ENCODE data around the gene LMNTD2. TPM values are rescaled to one million over a fixed set of nuclear protein-coding genes. Genes with fewer than 3 reads are reported as not detected.

LMNTD2 gene
- total and polyA plus RNA-seq, 2 of the 13 experiments (the other 11 are each of a cell fraction or from before 2014, with no cell fraction given): 1.1 to 3.1 TPM

DNA sequence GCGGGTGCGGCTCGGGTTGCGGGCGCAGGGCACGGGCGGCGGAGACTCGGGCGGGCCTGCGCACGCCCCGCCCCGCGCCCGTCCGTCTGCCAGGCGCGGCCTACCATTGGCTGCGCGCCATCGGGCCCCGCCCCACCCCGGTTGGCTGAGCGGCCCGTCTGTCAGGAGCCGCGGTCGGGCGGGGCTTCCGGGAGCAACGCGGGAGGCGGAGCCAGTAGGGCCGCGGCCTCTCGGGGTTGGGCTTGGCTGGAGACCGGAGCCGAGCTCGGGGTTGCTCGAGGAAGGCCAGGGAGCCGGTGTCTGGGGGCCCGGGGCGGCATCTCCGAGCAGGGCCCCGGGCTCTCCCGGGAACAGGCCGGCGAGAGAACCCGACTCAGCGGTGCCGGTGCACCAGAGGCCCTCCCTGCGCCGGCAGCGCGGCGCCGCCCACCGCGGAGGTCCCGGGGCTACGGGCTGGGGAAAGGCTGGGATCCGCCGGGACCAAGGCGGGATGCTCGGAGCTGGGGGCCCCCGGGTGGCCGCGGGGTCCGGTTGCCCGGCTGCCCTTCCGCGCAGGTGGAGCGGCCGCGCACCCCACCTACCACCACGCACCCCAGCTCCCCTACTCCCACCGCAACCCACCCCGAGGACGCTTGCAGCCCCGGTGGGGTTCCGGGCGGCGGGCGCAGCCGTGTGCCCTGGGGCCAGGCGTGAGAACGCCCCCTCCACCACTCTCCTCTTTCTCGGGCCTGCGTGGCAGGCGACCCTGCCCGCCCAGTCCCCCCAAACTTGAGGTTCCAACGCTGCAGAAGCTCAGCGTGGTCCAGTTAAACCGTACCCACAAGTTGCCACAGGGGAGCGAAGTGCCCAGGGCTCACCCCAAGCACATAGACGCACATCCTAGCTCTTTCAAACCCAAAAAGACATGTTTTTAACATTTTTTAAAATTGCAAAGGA is 24.8 kb downstream of the LMNTD2 start, which contains the start of gene HRAS:
Gene HRAS, minus strand, starts transcription at position 58 of the 936 bp plus-strand sequence.
- ATAC-seq (peak; percentile 84), FAIRE-seq (no peak), DNase-seq (ENCODE audit: low spot score) (peak; percentile 83)
- in situ Hi-C loops (cut with HindIII; ENCODE audit: extremely low pct_ligation_motif_present, low pct_unique_long_range_greater_than_20kb): no loop called here
- peak within 1 kb of the TSS; percentile 93 to 95 (median 95) for H3K4me3 ChIP-seq (replicated peaks in 1 of 3; ENCODE audit: insufficient read depth in 1 of 3, low read depth in 2 of 3, low read length in 3 of 3)
- WGBS (ENCODE audit: low lambda C conversion rate): 0% methylated on average over 9 of the region's 97 CpGs
- H4K20me1 ChIP-seq (ENCODE audit: insufficient read depth, low read length): no peaks in the 10 kb centered on the region; the same call in 1 of the 2 replicates
- ChIA-PET POLR2A (interaction anchor here (0.7 to 1.5 kb wide), 17 partner anchors 9 to 284 kb away, joined by 3 to 7 read pairs (median 4); partner anchors contain the start of genes PHRF1, PNPLA2 and RNH1), CTCF (ENCODE audit: low intra/inter-chr PET ratio, low total read pairs) (interaction anchor here (0.6 kb wide), 1 partner anchor 217 kb away, joined by 4 read pairs; no protein-coding TSS in a partner anchor)
- H3K4me2 ChIP-seq (ENCODE audit: low read depth, low read length): peak within 1 kb of the TSS; percentile 94
- H3K4me1 ChIP-seq (ENCODE audit: insufficient read depth, low read length): peaks cover 47% of the 10 kb centered on the region
- BruUV-seq (replicated peaks): no TSS peak
- H3K9me3 ChIP-seq (ENCODE audit: low read length): no peaks in the 10 kb centered on the region
- H2AFZ ChIP-seq (ENCODE audit: low read length): no peak within 1 kb of the TSS
- peak within 1 kb of the TSS; percentile 75 for H3K27ac ChIP-seq (ENCODE audit: extremely low read length, insufficient read depth, low read length)
- peaks cover 5 to 11% of the 10 kb centered on the region in 2 experiments; a peak in 4 of 5 replicates for H3K27me3 ChIP-seq (ENCODE audit: control insufficient read depth in 1 of 2, insufficient read depth in 2 of 2, low read length in 2 of 2)
- H3K9ac ChIP-seq (ENCODE audit: insufficient read depth, low read depth, low read length): peak within 1 kb of the TSS; percentile 82
- H3K36me3 ChIP-seq (replicated peaks in 1 of 2; ENCODE audit: control insufficient read depth in 1 of 2, insufficient read depth in 2 of 2, low read length in 2 of 2): peaks cover 10 to 19% of the 10 kb centered on the region in 2 experiments; a peak in 4 of 5 replicates
- intact Hi-C loops (cut with micrococcal nuclease; ENCODE audit: unreplicated experiment): no loop called here
- H3K79me2 ChIP-seq (ENCODE audit: insufficient read depth, low read length): peaks cover 4% of the 10 kb centered on the region
- 0 out of 2 replicates have a peak, but pooled peaks have one; percentile 42 for TF ChIP-seq ZMAT3 (CRISPR knock-in tag; conservative IDR thresholded peaks at IDR 0.05)
- no peak for TF ChIP-seq REL (CRISPR knock-in tag; conservative IDR thresholded peaks at IDR 0.05)
- TF ChIP-seq, protein P1, sequence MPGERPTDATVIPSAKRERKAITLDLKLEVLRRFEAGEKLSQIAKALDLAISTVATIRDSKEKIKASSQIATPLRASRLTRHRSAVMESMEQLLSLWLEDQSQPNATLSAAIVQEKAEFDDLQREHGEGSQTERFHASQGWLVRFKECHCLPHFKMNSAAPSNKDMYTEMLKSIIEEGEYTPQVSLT (CRISPR knock-in tag; IDR thresholded peaks at IDR 0.05; ENCODE audit: borderline replicate concordance, low read depth): no peak
- no peak for TF ChIP-seq TRIM24 (CRISPR knock-in tag; IDR thresholded peaks at IDR 0.05)
- TF ChIP-seq ZNF607 (CRISPR knock-in tag; IDR thresholded peaks at IDR 0.05; ENCODE audit: borderline replicate concordance): peak; percentile 40; the same call in 1 of the 2 replicates
- TF ChIP-seq ZNF264 (CRISPR knock-in tag; IDR thresholded peaks at IDR 0.05): no peak
- TF ChIP-seq ISL2 (CRISPR knock-in tag; IDR thresholded peaks at IDR 0.05): no peak; the same call in 1 of the 2 replicates
- no peak for TF ChIP-seq HNF4A (CRISPR knock-in tag; IDR thresholded peaks at IDR 0.05)
- TF ChIP-seq JUN (CRISPR knock-in tag; IDR thresholded peaks at IDR 0.05): no peak
- TF ChIP-seq ZNF792 (CRISPR knock-in tag; IDR thresholded peaks at IDR 0.05): no peak
- no peak for TF ChIP-seq REXO4 (CRISPR knock-in tag; IDR thresholded peaks at IDR 0.05; ENCODE audit: borderline replicate concordance)
- TF ChIP-seq MTA3 (CRISPR knock-in tag; IDR thresholded peaks at IDR 0.05): no peak
- TF ChIP-seq, protein P2, sequence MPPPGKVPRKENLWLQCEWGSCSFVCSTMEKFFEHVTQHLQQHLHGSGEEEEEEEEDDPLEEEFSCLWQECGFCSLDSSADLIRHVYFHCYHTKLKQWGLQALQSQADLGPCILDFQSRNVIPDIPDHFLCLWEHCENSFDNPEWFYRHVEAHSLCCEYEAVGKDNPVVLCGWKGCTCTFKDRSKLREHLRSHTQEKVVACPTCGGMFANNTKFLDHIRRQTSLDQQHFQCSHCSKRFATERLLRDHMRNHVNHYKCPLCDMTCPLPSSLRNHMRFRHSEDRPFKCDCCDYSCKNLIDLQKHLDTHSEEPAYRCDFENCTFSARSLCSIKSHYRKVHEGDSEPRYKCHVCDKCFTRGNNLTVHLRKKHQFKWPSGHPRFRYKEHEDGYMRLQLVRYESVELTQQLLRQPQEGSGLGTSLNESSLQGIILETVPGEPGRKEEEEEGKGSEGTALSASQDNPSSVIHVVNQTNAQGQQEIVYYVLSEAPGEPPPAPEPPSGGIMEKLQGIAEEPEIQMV (CRISPR knock-in tag; IDR thresholded peaks at IDR 0.05; ENCODE audit: low read depth): no peak
- peak; percentile 83 for TF ChIP-seq SRSF1 (optimal IDR thresholded peaks at IDR 0.05; ENCODE audit: low read depth, low read length)
- 0 out of 2 replicates have a peak, but pooled peaks have one; percentile 61 for TF ChIP-seq ZNF790 (CRISPR knock-in tag; IDR thresholded peaks at IDR 0.05; ENCODE audit: borderline replicate concordance)
- no peak for TF ChIP-seq FIP1L1 (IDR thresholded peaks at IDR 0.05; ENCODE audit: borderline replicate concordance, insufficient read depth, low read depth, low read length)
- TF ChIP-seq NPAS2 (CRISPR knock-in tag; IDR thresholded peaks at IDR 0.05; ENCODE audit: borderline replicate concordance): no peak
- no peak for TF ChIP-seq ZZZ3 (CRISPR knock-in tag; IDR thresholded peaks at IDR 0.05; ENCODE audit: borderline replicate concordance)
- TF ChIP-seq KDM2A (CRISPR knock-in tag; IDR thresholded peaks at IDR 0.05; ENCODE audit: borderline replicate concordance, low read depth): peak; percentile 74
- TF ChIP-seq, protein P3, sequence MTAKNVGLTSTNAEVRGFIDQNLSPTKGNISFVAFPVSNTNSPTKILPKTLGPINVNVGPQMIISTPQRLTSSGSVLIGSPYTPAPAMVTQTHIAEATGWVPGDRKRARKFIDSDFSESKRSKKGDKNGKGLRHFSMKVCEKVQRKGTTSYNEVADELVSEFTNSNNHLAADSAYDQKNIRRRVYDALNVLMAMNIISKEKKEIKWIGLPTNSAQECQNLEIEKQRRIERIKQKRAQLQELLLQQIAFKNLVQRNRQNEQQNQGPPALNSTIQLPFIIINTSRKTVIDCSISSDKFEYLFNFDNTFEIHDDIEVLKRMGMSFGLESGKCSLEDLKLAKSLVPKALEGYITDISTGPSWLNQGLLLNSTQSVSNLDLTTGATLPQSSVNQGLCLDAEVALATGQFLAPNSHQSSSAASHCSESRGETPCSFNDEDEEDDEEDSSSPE (CRISPR knock-in tag; IDR thresholded peaks at IDR 0.05): peak; percentile 54
- TF ChIP-seq SAP130 (CRISPR knock-in tag; IDR thresholded peaks at IDR 0.05; ENCODE audit: low read depth): peak; percentile 68
- peak in 1 of 2 experiments; percentile 44; a peak in 1 of 4 replicates for TF ChIP-seq POLR2A (IDR thresholded peaks at IDR 0.05; ENCODE audit: insufficient read depth in 1 of 2, low read depth in 2 of 2, low read length in 2 of 2)

Data from HepG2 (cell line).